Measurements from ENCODE around the gene GLS.
"Not testable (repeated sequence)": the region's sequence is repeated elsewhere in the genome, so short reads cannot be mapped to it uniquely, and the experiment has no call there.

Gene GLS

GRCh38 chr2:190995315-190995714, 114.7 kb downstream of the GLS start:
- not testable (repeated sequence) for DNase-seq (ENCODE audit: low spot score)

GRCh38 chr2:190996338-190996946, 115.8 kb downstream of the GLS start:
- no peak for DNase-seq (ENCODE audit: low spot score)

GRCh38 chr2:190996947-190997346, 116.3 kb downstream of the GLS start:
- DNase-seq (ENCODE audit: low spot score): no peak

GRCh38 chr2:190997526-190998113, 117.0 kb downstream of the GLS start:
- no peak for DNase-seq (ENCODE audit: low spot score)

- no peak for DNase-seq (ENCODE audit: low spot score)
Observed at GRCh38 chr2:190999058-190999457, 118.4 kb downstream of the GLS start.

GRCh38 chr2:190999949-191000665, 119.5 kb downstream of the GLS start:
- no peak for DNase-seq (ENCODE audit: low spot score)

- no peak for DNase-seq (ENCODE audit: low spot score)
Observed at GRCh38 chr2:191001032-191001431, 120.4 kb downstream of the GLS start.

GRCh38 chr2:191001624-191002023, 121.0 kb downstream of the GLS start:
- DNase-seq (ENCODE audit: low spot score): no peak

- DNase-seq (ENCODE audit: low spot score): no peak
Observed at GRCh38 chr2:191003405-191004309, 123.0 kb downstream of the GLS start.

GRCh38 chr2:191006297-191006696, 125.7 kb downstream of the GLS start:
- DNase-seq (ENCODE audit: low spot score): no peak

GRCh38 chr2:191006997-191007783, 126.6 kb downstream of the GLS start:
- DNase-seq (ENCODE audit: low spot score): no peak

GRCh38 chr2:191008286-191008685, 127.7 kb downstream of the GLS start:
- no peak for DNase-seq (ENCODE audit: low spot score)

- DNase-seq (ENCODE audit: low spot score): no peak
Observed at GRCh38 chr2:191009541-191010374, 129.1 kb downstream of the GLS start.

GRCh38 chr2:191010887-191011885, 130.6 kb downstream of the GLS start:
- no peak for DNase-seq (ENCODE audit: low spot score)

GRCh38 chr2:191012346-191012745, 131.7 kb downstream of the GLS start:
- no peak for DNase-seq (ENCODE audit: low spot score)

GRCh38 chr2:191012845-191013681, 132.4 kb downstream of the GLS start:
- no peak for DNase-seq (ENCODE audit: low spot score)

GRCh38 chr2:191013682-191013931, 133.0 kb downstream of the GLS start:
- no peak for DNase-seq (ENCODE audit: low spot score)

- peak; percentile 92 for DNase-seq (ENCODE audit: low spot score)
Observed at GRCh38 chr2:191013932-191014652, 133.5 kb downstream of the GLS start, which contains the start of gene STAT1. Gene STAT1 (minus strand): TSS chr2:191014171. CDS start chr2:191010003, 4,168 bp downstream.
